ENCODE data around the gene GPR161.
"Not testable (repeated sequence)": the region's sequence is repeated elsewhere in the genome, so short reads cannot be mapped to it uniquely, and the experiment has no call there.

The GPR161 gene, protein sequence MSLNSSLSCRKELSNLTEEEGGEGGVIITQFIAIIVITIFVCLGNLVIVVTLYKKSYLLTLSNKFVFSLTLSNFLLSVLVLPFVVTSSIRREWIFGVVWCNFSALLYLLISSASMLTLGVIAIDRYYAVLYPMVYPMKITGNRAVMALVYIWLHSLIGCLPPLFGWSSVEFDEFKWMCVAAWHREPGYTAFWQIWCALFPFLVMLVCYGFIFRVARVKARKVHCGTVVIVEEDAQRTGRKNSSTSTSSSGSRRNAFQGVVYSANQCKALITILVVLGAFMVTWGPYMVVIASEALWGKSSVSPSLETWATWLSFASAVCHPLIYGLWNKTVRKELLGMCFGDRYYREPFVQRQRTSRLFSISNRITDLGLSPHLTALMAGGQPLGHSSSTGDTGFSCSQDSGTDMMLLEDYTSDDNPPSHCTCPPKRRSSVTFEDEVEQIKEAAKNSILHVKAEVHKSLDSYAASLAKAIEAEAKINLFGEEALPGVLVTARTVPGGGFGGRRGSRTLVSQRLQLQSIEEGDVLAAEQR

DNA sequence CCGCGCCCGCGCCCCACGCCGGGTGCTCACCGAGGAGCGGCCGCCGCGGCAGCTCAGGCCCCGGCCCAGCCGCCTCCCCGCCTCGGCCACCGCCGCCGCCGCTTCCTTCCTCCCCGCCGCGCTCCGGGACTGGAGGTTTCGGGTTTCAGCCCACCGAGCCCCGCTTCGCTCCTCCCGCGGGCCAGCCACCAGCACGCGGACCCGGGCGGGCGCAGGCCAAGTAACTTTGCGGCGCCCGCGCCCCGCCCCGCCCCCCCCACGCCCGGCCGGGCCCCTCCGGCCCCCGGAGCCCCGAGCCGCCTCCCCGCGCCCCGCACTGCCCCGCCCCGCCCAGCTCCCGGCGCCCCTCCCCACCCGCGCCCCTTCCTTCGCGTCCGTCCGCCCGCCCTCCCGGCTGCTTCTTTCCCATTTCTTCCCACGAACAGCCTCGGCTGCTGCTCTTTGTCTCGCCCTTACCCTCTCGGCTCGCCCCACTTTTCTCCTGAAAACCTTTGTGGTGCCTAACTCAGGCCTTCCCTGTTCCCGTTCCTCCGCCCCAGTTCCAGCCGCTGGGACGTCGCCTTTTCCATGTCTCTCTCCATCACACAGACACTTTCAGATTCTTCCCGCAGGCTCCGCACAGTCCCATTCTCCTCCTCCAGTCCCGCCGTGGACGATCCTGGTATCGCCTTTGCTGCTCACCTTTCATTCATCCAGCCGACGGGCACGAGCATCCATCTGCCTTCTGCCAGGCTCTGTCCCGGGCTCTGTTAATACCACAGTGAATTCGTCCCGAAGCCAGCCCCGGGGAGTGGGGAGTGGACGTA, at the start of gene GPR161:
Gene GPR161, minus strand, starts transcription at position 222 of the 806 bp plus-strand sequence. CDS start 32,080 bp downstream, outside the sequence.
- DNase-seq: no peak

DNA sequence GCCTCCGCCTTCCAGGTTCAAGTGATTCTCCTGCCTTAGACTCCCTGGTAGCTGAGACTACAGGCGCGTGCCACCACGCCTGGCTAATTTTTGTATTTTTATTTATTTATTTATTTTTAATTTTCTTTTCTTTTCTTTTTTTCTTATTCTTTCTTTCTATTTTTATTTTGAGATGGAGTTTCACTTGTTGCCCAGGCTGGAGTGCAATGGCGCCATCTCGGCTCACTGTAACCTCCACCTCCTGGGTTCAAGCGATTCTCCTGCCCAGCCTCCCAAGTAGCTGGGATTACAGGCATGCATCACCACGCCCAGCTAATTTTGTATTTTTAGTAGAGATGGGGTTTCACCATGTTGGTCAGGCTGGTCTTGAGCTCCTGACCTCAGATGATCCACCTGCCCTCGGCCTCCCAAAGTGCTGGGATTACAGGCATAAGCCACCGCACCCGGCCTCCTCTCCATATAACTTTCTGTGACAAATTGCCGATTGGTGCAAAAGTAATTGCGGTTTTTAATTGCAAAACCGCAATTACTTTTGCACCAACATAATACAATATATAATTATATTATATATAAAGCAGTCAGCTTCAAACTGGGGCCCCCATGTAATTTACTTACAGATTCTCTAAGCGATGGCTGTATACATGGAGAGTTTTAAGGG, 44.5 kb upstream of the GPR161 start:
- DNase-seq: not testable (repeated sequence)

DNA sequence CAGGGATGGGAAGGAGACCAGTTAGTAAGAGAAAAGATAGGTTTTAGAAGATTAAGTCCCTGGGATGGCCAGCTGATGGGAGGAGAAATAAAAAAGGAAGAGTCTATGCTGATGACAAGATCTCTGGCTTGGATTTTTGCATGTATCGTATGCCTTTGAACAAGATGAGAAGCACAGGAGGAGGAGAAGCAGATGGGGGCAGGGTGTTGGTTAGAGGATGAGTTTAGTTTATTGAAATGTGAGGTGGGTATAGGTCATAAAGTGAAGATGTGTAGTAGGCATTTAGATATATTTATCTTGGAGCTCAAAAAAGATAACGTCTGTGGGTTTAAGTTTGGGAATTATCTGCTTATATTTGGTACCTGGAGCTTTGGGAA, 43.4 kb upstream of the GPR161 start:
- peak in 1 of 2 experiments; percentile 7 for DNase-seq

DNA sequence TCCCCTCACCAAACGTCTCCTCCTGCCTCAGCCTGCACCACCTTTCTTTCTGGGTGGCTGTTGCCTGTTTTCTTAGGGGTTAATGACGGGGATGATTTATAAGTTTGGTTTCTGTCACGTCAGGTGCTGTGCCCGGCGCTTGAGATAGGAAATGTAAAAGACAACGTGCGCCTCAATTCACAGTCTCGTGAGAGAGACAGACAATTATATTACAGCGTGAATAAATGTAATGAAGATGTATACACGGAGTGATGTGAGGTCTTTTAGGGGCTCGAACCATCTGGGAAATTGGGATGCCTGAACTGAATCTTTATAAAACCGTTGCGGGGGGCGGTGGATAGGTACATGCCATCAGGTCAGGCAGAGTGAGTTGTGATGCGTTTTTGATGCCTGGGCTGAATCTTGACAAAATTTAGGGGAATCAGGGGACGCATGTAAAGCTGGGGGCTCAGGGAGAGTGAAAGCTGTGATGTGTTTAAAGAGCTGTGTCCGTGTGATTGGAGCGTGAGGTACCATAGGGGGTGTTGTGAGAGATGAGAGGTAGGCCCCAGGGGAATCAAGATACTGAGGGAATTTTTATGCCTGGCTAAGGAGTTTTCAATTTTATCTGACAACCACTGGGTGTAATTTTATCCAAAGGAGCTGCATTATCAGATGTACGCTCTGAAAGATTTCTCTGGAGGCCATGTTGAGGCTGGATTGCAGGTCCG, 42.9 kb upstream of the GPR161 start:
- no peak for DNase-seq

DNA sequence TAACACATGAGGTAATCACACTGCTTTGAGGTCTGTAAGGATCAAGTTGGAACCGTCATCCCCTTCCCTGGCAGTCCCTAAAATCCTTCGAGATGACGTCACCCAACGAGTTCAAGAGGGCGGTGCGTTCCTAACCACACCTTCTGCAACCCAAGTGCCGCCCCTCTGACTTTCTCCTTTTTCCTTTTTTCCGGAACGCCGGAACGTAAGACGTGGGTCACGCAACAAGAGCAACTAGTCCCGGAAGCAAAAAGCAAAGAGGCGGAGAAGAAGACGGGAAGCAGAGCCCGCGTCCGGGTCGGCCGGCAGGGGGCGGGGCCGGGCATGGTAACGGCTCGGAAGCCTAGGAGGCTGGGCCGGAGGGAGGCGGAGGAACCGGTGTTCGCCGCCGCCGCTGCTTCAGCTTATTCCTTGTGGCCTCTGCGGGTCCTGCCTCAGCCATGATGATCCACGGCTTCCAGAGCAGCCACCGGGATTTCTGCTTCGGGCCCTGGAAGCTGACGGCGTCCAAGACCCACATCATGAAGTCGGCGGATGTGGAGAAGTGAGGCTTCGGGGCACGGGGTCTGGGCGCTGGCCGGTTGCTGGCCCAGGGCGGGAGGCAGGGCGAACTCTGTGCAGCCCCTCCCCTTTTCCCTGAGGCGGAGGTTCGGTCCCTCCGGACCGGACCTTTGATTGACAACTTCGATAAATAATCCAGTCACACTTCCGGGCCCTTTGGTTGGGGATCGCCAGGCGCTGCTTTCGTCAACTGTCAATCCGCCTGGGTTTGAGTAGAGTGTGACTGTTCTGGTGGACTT, 42.1 kb upstream of the GPR161 start, which contains the start of gene TIPRL:
Gene TIPRL, plus strand, starts transcription at position 325 of the 800 bp plus-strand sequence. Its CDS starts 116 bp downstream, at position 441.
- DNase-seq: peak; percentile 95 to 96

DNA sequence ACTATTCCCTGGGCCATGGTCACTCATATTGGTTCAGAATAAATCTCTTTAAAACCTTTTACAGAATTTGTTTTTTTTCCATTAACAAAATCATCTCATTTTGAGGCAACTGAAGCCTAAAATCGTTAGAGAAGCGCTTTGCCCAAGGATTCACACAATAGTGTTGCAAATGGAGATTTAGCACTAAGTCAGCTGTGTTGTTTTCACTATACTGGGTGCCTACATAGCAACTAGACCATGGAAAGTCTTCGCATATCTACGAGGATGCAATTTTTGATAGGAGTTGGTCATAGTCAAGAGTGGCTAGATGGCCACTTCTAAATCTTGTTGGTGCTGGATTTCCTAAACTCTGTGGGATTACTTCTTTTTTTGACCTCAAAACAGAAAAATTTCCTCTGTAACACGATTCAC, 41.5 kb upstream of the GPR161 start:
- no peak for DNase-seq

DNA sequence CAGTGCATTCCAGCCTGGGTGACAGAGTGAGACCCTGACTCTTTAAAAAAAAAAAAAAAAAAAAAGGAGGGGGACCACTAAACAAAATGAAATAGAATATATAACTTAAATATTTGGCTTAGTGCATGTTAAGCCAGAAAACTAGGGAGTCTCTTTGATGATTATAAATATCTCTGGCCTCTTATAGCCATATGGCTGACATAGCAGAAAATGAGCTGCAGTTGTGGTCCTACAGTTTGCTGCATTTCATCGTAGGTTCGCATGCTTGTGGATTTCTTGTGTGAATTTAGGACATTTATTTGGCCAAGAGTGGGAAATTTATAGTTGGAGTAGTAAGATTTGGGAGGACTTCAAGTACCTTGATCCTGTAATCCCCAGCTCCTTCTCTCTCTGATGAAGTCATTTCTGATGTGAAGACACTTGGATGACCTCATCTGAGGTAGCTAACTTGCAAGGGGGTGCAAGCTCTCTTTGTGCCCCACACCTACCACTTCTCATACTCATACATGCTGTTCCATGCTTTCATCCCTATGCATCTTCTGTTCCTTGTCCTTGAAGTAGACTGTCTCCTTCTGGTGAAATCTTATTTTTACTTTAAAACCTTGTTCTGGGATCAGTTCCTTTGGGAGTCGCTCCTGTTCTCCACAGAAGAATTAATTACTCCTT, 35.7 kb upstream of the GPR161 start:
- DNase-seq: no peak

DNA sequence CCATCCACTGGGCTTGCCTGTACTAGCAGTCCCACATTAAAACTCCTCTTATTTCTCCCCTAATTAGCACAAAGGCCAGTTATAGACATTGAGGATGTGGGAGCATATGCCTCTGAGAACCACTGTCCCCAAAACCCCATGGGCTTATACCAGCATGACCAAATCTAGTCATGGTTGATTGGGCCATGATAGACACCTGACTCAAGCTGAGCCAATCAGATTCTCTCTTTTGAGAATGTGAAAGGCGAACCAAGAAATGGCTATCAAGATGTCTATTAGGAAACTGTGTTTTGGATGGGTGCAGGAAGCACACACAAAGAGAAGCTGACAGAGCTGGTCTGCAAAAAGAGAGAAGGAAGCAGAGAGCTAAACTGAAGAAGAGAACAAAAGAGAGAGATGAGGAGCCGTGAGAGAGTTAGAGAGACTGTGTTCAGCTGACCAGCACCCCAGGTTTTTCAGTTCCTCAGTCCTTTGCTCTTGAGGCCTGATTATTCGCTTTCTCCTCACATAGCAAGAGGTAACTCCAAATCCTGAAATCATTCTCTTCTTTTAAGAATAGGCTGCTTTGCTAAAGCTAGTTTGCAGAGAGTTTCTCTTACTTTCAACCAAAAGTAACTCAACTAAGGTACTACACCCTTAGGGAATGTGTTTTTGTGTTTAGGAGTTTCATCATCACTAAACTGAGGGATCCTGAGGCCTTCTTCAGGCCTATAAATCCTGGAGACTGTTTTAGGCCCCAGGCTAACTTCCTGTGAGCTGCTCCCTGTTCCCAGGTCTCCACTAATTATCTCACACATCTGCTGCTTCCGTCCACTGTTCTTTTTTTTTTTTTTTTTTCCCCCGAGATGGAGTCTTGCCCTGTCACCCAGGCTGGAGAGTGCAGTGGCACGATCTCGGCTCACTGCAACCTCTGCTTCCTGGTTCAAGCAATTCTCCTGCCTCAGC, 34.1 kb upstream of the GPR161 start:
- no peak for DNase-seq

DNA sequence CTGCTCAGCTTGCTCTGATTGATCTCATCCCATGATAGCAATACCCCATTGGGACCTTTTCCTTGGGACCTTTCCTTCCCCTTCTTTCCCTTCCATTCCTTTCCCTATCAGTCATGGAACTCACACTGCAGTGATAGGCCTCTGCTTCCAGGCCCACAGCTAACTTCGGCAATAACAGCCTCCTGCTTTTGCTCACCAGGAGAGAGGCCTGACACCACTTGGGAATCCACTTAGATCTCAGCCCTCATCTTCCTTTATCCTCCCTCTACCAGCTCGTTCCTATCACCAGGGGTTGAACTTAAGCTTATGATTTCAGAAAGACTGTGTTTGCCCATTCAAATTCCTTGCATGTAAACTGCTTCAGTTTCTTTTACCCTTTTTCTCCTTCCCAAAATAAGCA, 31.1 kb upstream of the GPR161 start:
- no peak for DNase-seq

DNA sequence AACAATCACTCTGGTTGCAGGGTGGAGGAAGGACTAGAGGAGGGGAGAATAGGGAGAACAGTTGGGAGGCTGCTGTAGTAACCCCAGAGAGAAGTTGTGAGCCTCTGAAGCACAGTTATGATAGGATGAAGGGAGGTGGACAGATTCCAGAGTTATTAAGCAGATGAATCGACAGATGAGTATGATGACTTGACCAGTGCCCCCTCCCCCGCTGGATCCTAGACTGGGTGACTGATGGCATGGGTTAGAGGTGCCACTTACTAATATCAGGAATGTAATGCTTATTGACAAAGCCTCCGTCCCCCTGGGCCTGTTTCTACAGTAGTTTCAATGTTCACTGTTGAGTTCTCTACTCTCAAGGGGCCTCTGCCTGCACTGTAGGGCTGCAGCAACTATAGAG, 28.0 kb upstream of the GPR161 start:
- no peak for DNase-seq

DNA sequence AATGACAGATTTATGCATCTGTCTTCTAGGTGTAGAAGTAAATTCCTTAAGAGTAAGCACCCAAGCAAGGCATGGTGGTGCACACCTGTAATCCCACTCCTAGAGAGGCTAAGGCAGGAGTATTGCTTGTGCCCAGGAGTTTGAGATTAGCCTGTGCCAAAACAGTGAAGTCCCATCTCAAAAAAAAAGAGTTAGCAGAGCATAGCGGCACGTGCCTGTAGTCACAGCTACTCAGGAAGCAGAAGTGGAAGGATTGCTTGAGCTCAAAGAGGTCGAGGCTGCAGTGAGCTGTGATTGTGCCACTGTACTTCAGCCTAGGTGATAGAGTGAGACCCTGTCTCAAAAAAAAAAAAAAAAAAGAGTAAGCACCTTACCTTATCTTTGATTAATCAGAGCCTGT, 26.9 kb upstream of the GPR161 start:
- no peak for DNase-seq

DNA sequence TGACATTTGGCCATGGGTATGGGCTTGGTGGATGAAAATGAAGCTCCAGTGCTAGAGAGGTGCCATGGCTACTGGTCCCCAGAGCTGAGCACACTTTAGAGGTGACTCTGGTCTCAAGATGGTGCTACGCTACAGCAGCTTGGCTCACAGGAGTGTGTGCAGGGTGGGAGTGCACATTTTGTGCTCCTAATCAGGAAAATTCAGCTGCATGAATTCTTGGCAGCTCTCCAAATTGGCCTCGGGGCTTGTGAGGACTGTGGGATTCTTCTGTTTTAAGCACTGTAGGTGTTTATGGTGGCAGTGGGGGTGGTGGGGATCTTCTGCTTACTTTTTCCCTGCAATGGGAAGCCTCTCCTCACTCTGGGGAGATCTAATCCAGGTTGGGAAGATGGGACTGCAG, 24.7 kb upstream of the GPR161 start:
- no peak for DNase-seq

DNA sequence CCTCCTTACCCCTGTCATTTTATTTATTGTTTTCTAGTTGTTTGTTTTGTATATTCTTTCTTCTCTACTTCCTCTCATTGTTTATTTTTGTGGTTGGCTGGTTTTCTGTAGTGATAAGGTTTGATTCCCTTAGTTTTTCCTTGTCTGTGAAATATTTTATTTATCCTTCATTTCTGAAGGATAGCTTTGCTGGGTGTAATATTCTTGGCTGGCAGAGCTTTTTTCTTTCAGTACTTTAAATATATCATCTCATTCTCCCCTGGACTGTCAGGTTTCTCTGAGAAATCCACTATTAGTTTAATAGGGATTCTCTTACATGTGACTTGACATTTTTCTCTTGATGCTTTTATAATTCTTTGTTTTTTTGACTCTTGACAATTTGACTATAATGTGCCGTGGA, 23.2 kb upstream of the GPR161 start:
- DNase-seq: no peak

DNA sequence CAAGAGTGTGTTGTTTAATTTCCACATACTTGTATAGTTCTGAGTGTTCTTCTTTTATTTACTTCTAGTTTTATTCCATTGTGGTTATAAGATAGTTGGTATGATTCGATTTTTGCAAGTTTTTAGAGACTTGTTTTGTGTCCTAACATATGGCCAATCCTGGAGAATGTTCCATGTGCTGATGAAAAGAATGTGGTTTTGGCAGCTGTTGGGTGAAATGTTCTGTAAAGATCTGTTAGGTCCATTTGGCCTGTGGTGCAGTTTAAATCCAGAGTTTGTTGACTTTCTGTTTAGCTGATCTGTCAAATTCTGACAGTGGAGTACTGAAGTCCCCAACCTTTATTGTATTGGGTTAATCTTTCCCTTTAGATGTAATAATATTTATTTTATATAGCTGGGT, 22.5 kb upstream of the GPR161 start:
- DNase-seq: no peak

DNA sequence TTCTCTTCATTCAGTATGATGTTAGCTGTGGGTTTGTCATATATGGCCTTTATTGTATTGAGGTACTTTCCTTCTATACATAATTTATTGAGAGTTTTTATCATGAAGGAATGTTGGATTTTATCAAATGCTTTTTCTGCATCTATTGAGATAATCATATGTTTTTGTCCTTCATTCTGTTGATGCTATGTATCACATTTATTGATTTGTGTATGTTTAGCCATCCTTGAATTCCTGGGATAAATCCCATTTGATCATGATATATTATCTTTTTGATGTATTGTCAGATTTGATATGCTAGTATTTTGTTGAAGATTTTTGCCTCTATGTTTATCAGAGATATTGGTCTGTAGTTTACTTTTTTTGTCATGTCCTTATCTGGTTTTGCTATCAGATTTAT, 20.9 kb upstream of the GPR161 start:
- no peak for DNase-seq

DNA sequence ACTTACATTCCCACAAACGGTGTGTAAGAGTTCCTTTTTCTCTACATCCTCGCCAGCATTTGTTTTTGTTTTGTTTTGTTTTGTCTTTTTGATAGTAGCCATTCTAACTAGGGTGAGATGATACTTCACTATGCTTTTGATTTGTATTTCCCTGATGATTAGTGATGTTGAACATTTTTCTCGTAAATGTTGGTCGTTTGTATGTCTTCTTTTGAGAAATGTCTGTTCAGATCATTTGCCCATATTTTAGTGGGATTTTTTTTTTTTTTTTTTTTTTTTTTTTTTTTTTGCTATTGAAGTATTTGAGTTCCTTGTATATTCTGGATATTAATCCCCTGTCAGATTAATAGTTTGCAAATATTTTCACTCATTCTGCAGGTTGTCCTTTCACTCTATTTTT, 19.2 kb upstream of the GPR161 start:
- no peak for DNase-seq

DNA sequence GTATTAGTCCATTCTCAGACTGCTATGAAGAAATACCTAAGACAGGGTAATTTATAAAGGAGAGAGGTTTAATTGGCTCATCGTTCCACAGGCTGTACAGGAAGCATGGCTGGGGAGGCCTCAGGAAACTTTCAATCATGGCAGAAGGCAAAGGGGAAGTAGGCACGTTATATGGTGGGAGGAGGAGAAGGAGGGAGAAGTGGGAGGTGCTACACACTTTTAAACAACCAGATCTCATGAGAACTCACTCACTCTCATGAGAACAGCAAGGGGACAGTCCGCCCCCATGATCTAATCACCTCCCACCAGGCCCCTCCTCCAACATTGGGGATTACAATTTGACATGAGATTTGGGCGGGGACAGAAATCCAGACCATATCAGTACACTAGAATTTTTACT, 18.0 kb upstream of the GPR161 start:
- not testable (repeated sequence) for DNase-seq

DNA sequence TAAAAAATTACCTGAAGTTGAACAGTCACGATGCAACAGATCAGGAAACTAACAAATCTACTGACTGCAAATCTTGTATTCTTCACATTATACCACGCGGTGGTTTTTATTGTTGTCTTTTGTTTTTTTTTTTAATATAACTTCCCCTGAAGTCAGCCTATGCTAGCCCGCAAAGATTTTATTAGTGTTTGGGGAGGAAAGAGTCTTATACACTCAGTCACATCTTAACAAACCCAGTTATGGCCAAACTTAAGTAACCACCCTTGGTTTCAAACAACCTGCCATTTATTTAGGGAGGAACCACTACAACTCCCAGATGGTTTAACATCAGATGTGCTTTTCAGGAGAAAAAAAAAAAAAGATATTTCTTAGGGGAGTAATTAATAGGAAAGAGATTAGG, 15.2 kb upstream of the GPR161 start:
- no peak for DNase-seq

DNA sequence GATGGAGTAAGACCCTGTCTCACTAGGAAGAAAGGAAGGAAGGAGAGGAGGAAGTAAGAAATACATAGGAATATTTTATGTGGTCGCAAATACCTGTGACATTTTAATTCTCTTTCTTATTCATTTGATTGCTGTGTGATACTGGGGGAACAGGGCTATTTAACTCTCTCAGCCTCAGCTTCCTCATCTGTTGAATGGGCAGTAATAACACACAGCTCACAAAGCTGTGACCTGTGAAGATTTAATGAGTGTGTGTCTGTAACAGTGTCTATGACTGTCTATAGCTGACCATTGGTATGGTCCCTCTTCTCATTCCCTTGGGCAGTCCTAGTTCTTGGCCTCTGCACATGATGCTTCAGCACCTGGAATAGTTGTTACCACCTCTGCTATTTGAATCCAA, 13.6 kb upstream of the GPR161 start:
- DNase-seq: no peak

DNA sequence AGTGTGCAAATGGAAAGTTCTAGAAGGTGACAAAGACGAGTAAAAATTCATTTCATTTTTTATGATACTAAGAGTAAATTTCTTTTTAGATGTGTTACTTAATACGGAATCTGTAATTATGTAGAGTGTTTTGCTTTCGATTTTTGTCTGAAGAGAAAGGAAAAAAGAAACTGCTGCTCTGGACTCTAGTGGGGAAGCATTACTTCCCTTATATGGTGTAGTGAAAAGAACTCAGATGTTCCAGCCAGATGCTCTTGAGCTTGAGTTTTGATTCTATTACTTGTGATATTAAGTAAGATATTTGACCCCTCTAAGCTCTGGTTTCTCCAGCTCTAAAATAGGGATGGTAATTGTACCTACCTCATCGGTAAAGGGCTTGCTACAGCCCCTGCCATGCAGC, 12.2 kb upstream of the GPR161 start:
- DNase-seq: peak; percentile 10 to 22

Data from AML-193 (cell line).